Purkinje cell (primary cell): Measurements from ENCODE around the gene RNASE9. TPM values are rescaled to one million over a fixed set of nuclear protein-coding genes. Genes with fewer than 3 reads are reported as not detected.

ENCODE experiments used
- polyA plus RNA-seq: library from polyadenylated mRNA; unstranded; fragments of >200 nt; fragmentation: Nextera tagmentation; gene quantifications from 2 replicates; pipeline ENCODE4 v1.2.1, GENCODE V29; 2014

The RNASE9 gene
- polyA plus RNA-seq = not detected in 2 replicates

GRCh38 chr14:20560961-20561360 is at the start of gene RNASE9:
Gene RNASE9 (minus strand): TSS chr14:20561047.

GRCh38 chr14:20591235-20591634 is 30.4 kb upstream of the RNASE9 start, which contains the start of gene RNASE12:
Gene RNASE12 (minus strand): TSS chr14:20591376. CDS start chr14:20590723, 653 bp downstream.

DNA sequence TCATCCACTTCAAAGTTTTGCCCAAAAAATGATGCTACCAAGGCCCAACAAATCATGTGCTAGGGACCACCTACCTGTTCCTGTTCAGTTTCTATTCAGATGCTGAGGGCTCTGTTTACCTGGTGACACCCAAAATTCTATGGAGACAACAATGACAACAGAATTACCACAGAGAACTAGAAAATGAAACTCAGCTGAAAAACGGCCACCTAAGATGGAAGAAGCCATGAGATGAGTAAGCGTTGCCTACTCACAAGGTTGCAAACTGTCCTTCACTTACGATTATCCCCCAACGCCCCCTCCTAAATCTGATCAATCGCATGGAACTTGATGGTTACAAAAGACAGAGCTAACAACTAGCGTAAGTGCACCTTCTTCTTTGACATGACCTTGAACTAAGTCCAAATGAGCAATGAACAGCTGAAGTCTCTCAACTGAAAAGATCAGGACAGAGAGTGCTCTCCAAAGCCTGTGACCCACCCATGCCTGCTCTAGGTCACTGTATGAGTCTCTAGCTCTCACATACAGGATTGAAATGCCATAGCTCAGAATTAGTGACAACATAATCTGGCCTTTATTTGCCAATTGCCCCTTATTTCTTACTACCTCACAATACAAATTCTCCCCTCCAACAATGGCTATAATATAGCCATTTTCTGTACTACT is 26.8 kb upstream of the RNASE9 start, which contains the start of gene RNASE11:
RNASE11 (minus strand) TSS at position 513 of the 666 bp plus-strand sequence.

Other genes with a start within 250 kb of the RNASE9 start
- gene CCNB1IP1, start 227.8 kb downstream of the RNASE9 start, polyA plus RNA-seq = 14.0 and 27.9 TPM in 2 replicates
- 13.1 and 22.0 TPM in 2 replicates for gene PARP2, start 217.4 kb downstream of the RNASE9 start, polyA plus RNA-seq
- gene TEP1, start 147.5 kb downstream of the RNASE9 start, polyA plus RNA-seq = 0.08 and 1.3 TPM in 2 replicates
- 0.08 and 0.16 TPM in 2 replicates for gene KLHL33, start 124.9 kb downstream of the RNASE9 start, polyA plus RNA-seq
- gene OSGEP, start 106.2 kb downstream of the RNASE9 start, polyA plus RNA-seq = 31.4 and 51.1 TPM in 2 replicates
- gene APEX1, start 105.8 kb downstream of the RNASE9 start, polyA plus RNA-seq = 84.3 and 107 TPM in 2 replicates
- gene PIP4P1, start 99.6 kb downstream of the RNASE9 start, polyA plus RNA-seq = 16.3 and 16.4 TPM in 2 replicates
- 1.1 and 10.0 TPM in 2 replicates for gene PNP, start 91.6 kb downstream of the RNASE9 start, polyA plus RNA-seq
- not detected in 2 replicates for gene RNASE10, start 55.5 kb downstream of the RNASE9 start, polyA plus RNA-seq
- not detected in 2 replicates for gene RNASE11, start 27.0 kb upstream of the RNASE9 start, polyA plus RNA-seq
- not detected in 2 replicates for gene RNASE12, start 30.3 kb upstream of the RNASE9 start, polyA plus RNA-seq
- gene OR6S1, start 80.6 kb upstream of the RNASE9 start, polyA plus RNA-seq = not detected in 2 replicates
- gene RNASE4, start 123.5 kb upstream of the RNASE9 start, polyA plus RNA-seq = 2.5 TPM in 1 of 2 replicates, not detected in the other
- gene ANG, start 127.7 kb upstream of the RNASE9 start, polyA plus RNA-seq = 1.7 TPM in 1 of 2 replicates, not detected in the other
- not detected in 2 replicates for gene EDDM3A, start 184.8 kb upstream of the RNASE9 start, polyA plus RNA-seq
- not detected in 2 replicates for gene EDDM3B, start 207.4 kb upstream of the RNASE9 start, polyA plus RNA-seq
- not detected in 2 replicates for gene RNASE6, start 220.2 kb upstream of the RNASE9 start, polyA plus RNA-seq
- 10.1 and 37.8 TPM in 2 replicates for gene RNASE1, start 241.8 kb upstream of the RNASE9 start, polyA plus RNA-seq